ENCODE data around the gene BNIP1. TPM values are rescaled to one million over a fixed set of nuclear protein-coding genes. Genes with fewer than 3 reads are reported as not detected.

BNIP1 gene
- total RNA-seq, 6 experiments from 2014 or later, result 4.4 to 8.6 (median 4.8) TPM

- Histone ChIP-seq H3K4me3 (no peak overlapping the region), H3K4me1 (no peaks in the 10 kb centered on the region), H3K27me3 (no peaks in the 10 kb centered on the region), H3K36me3 (no peaks in the 10 kb centered on the region), H3K9me3 (no peaks in the 10 kb centered on the region), H3K27ac (no peak overlapping the region)
- peak in 1 of 4 donors; percentile 14 for TF ChIP-seq CTCF (IDR thresholded peaks at IDR 0.05)
- no peak for TF ChIP-seq POLR2A (IDR thresholded peaks at IDR 0.05)
- no peak for DNase-seq
- intact Hi-C loops (cut with DNase I), result no loop called here
- ATAC-seq, result peak in 3 of 4 donors; percentile 35 to 63 (median 44)
- 33% methylated on average over 1 of the region's 11 CpGs for WGBS (ENCODE audit: insufficient coverage, low coverage, low lambda C conversion rate, missing lambda C conversion rate)
These were observed 42.9 kb downstream of the BNIP1 start for GRCh38 chr5:173187054-173187743.

GRCh38 chr5:173188280-173188679 is 43.9 kb downstream of the BNIP1 start:
- DNase-seq, result no peak
- intact Hi-C loops (cut with DNase I), result no loop called here

GRCh38 chr5:173191015-173191414 is 46.7 kb downstream of the BNIP1 start:
- Histone ChIP-seq H3K27ac (no peak overlapping the region), H3K4me1 (no peaks in the 10 kb centered on the region), H3K9me3 (no peaks in the 10 kb centered on the region), H3K27me3 (no peaks in the 10 kb centered on the region), H3K4me3 (no peak overlapping the region), H3K36me3 (no peaks in the 10 kb centered on the region)
- 57% methylated on average over 3 of the region's 4 CpGs for WGBS (ENCODE audit: insufficient coverage, low coverage, low lambda C conversion rate, missing lambda C conversion rate)
- DNase-seq, result no peak
- ATAC-seq, result no peak
- TF ChIP-seq CTCF (IDR thresholded peaks at IDR 0.05) (no peak), POLR2A (IDR thresholded peaks at IDR 0.05) (no peak)
- intact Hi-C loops (cut with DNase I), result loop anchor here in 1 of 2 donors (10.0 kb wide), 1 partner anchor 206 kb away; the partner anchor contains the start of gene ATP6V0E1

More at GRCh38 chr5:173188280-173188679, 43.9 kb downstream of the BNIP1 start:
- Histone ChIP-seq H3K4me1 (no peaks in the 10 kb centered on the region), H3K4me3 (no peak overlapping the region), H3K36me3 (no peaks in the 10 kb centered on the region), H3K27ac (no peak overlapping the region), H3K9me3 (no peaks in the 10 kb centered on the region), H3K27me3 (no peaks in the 10 kb centered on the region)
- no peak for ATAC-seq
- TF ChIP-seq CTCF (IDR thresholded peaks at IDR 0.05) (no peak), POLR2A (IDR thresholded peaks at IDR 0.05) (no peak)
- WGBS (ENCODE audit: insufficient coverage, low coverage, low lambda C conversion rate, missing lambda C conversion rate), result 40% methylated on average over 2 of the region's 2 CpGs

- Histone ChIP-seq H3K9me3 (no peaks in the 10 kb centered on the region), H3K4me1 (no peaks in the 10 kb centered on the region), H3K36me3 (no peaks in the 10 kb centered on the region), H3K27ac (no peak overlapping the region), H3K4me3 (no peak overlapping the region), H3K27me3 (no peaks in the 10 kb centered on the region)
- WGBS (ENCODE audit: insufficient coverage, low coverage, low lambda C conversion rate, missing lambda C conversion rate), result no CpG with 5 or more reads among the region's 8 CpGs
- ATAC-seq (no peak), DNase-seq (no peak)
- TF ChIP-seq POLR2A (IDR thresholded peaks at IDR 0.05) (no peak), CTCF (IDR thresholded peaks at IDR 0.05) (no peak)
- intact Hi-C loops (cut with DNase I), result loop anchor here in 1 of 2 donors (10.0 kb wide), 1 partner anchor 207 kb away; the partner anchor contains the start of gene ATP6V0E1
These were observed 47.2 kb downstream of the BNIP1 start for GRCh38 chr5:173191561-173191960.
